Measurements from ENCODE around the gene KPNA4.

Gene KPNA4

GRCh38 chr3:160473978-160474377, 91.4 kb downstream of the KPNA4 start:
- Histone ChIP-seq H3K4me3 (replicated peaks; ENCODE audit: insufficient read depth, low read length) (no peak overlapping the region), H3K27me3 (ENCODE audit: insufficient read depth, poor library complexity, severe bottlenecking) (no peaks in the 10 kb centered on the region), H3K27ac (replicated peaks) (no peak overlapping the region)
- TF ChIP-seq CTCF (IDR thresholded peaks at IDR 0.05; ENCODE audit: insufficient read depth, low read length) = no peak
- TF ChIP-seq SPI1 (IDR thresholded peaks at IDR 0.05; ENCODE audit: borderline replicate concordance, low read depth) = no peak
- no peak for TF ChIP-seq POLR2AphosphoS5 (IDR thresholded peaks at IDR 0.05; ENCODE audit: low read depth)
- TF ChIP-seq REST (IDR thresholded peaks at IDR 0.05; ENCODE audit: insufficient replicate concordance, low read depth) = no peak
- TF ChIP-seq GABPA (IDR thresholded peaks at IDR 0.05; ENCODE audit: low read depth) = no peak
- no peak for DNase-seq (ENCODE audit: low read depth in 1 of 2, low spot score in 1 of 2)

GRCh38 chr3:160473221-160473620, 92.2 kb downstream of the KPNA4 start:
- Histone ChIP-seq H3K27ac (replicated peaks) (no peak overlapping the region), H3K4me3 (replicated peaks; ENCODE audit: insufficient read depth, low read length) (no peak overlapping the region), H3K27me3 (ENCODE audit: insufficient read depth, poor library complexity, severe bottlenecking) (no peaks in the 10 kb centered on the region)
- TF ChIP-seq SPI1 (IDR thresholded peaks at IDR 0.05; ENCODE audit: borderline replicate concordance, low read depth) (no peak), GABPA (IDR thresholded peaks at IDR 0.05; ENCODE audit: low read depth) (no peak), POLR2AphosphoS5 (IDR thresholded peaks at IDR 0.05; ENCODE audit: low read depth) (no peak), REST (IDR thresholded peaks at IDR 0.05; ENCODE audit: insufficient replicate concordance, low read depth) (no peak), CTCF (IDR thresholded peaks at IDR 0.05; ENCODE audit: insufficient read depth, low read length) (no peak)
- no peak for DNase-seq (ENCODE audit: low read depth in 1 of 2, low spot score in 1 of 2)

- no peak overlapping the region for H3K4me3 ChIP-seq (replicated peaks; ENCODE audit: insufficient read depth, low read length)
- H3K27ac ChIP-seq (replicated peaks) = no peak overlapping the region
- TF ChIP-seq POLR2AphosphoS5 (IDR thresholded peaks at IDR 0.05; ENCODE audit: low read depth) (no peak), GABPA (IDR thresholded peaks at IDR 0.05; ENCODE audit: low read depth) (no peak), REST (IDR thresholded peaks at IDR 0.05; ENCODE audit: insufficient replicate concordance, low read depth) (no peak), CTCF (IDR thresholded peaks at IDR 0.05; ENCODE audit: insufficient read depth, low read length) (no peak), SPI1 (IDR thresholded peaks at IDR 0.05; ENCODE audit: borderline replicate concordance, low read depth) (no peak)
- no peak for DNase-seq (ENCODE audit: low read depth in 1 of 2, low spot score in 1 of 2)
- no peaks in the 10 kb centered on the region for H3K27me3 ChIP-seq (ENCODE audit: insufficient read depth, poor library complexity, severe bottlenecking)
These were observed 93.0 kb downstream of the KPNA4 start for GRCh38 chr3:160472344-160472743.

Measured in HL-60 (cell line).